Adipose tissue (tissue), 3 donors: ENCODE measurements around the gene ADAT1. TPM values are rescaled to one million over a fixed set of nuclear protein-coding genes. Genes with fewer than 3 reads are reported as not detected.

Experiments used
- H3K27ac ChIP-seq: one replicate; pipeline ENCODE4 v1.5.1; 2013; ENCODE audit warnings: low read depth, low read length
- WGBS, 3 donors: extraction: QIAGEN DNeasy Blood & Tissue Kit; methylation state at CpG; one replicate each; pipeline ENCODE4 v1.1.7; 2013; 5-methylcytosine and 5-hydroxymethylcytosine counted together
- polyA plus RNA-seq, 3 donors: library from polyadenylated mRNA; stranded (reverse); fragments of 200-250 nt; gene quantifications; one replicate each; pipeline ENCODE4 v1.2.3, GENCODE V29; 2013
- donor health status: healthy with polysubstance abuse.
- donor health status: Bipolar disorder and iron deficiency.
- donor health status: healthy.

The ADAT1 gene
- polyA plus RNA-seq, 3 donors = 7.5 to 19.9 (median 10.5) TPM

GRCh38 chr16:75588716-75589115 is 34.4 kb downstream of the ADAT1 start:
- no peak overlapping the region for H3K27ac ChIP-seq
- WGBS, 3 donors = 93 to 97% (median 96%) methylated on average over 4 of the region's 4 CpGs

- WGBS, 3 donors = 68 to 83% (median 76%) methylated on average over 3 of the region's 3 CpGs
- H3K27ac ChIP-seq = no peak overlapping the region
Measured at GRCh38 chr16:75584108-75584507, 39.0 kb downstream of the ADAT1 start.

- no peak overlapping the region for H3K27ac ChIP-seq
- 65 to 90% (median 68%) methylated on average over 7 of the region's 7 CpGs for WGBS, 3 donors
Measured at GRCh38 chr16:75579281-75579834, 43.7 kb downstream of the ADAT1 start.

DNA sequence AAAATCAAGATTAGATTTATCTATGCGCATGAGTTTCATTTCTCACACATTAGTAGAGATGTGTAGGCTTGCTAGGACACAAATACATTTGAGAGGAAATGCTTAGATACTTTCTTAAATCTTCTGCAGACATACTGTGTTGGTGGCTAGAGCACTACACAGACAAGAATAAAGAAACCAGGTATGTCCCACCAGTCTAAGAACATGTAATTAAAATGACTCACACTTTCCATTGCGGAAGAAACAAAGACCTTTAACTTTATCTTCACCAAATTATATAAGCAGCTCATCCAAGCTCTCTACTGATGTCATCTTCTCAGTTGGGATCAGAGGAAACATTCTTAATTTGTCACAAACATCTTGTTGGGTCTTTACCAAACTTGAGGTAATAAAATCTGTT is 44.4 kb downstream of the ADAT1 start:
- H3K27ac ChIP-seq = no peak overlapping the region
- 92 to 97% (median 97%) methylated on average over 2 of the region's 2 CpGs for WGBS, 3 donors

DNA sequence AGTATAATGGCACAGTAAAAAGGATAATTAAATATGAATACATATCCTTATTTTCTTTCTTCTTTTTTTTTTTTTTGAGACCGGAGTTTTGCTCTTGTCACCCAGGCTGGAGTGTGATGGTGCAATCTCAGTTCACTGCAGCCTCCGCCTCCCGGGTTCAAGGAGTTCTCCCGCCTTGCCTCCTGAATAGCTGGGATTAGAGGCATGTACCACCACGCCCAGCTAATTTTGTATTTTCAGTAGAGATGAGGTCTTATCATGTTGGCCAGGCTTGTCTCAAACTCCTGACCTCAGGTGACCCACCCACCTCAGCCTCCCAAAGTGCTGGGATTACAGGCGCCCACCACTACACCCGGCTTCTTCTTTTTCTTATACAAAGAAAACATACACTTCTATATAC is 44.9 kb downstream of the ADAT1 start:
- WGBS, 3 donors = 91 to 94% (median 93%) methylated on average over 7 of the region's 7 CpGs
- H3K27ac ChIP-seq = no peak overlapping the region

DNA sequence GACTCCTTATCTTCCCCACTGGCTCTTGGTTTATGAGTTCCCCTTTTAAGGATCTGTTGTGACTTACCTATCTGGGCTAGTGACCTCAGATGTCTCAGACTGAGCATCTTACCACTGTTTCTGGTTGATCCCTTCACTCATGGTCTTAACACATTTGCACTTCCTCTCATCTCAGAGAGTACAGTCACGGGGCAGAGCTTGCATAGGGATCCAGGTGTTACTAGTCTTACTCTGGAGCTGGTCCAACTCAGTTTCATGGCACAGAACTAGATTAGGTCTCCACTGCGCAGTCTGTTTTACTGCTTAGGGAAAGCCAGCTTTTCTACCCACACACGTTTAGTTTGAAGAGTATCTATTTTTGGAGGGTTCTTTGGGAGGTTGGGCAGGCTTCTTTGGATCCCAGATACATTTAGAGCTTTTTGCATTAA is 46.7 kb downstream of the ADAT1 start:
- H3K27ac ChIP-seq = no peak overlapping the region
- WGBS, 3 donors = 51 to 67% (median 61%) methylated on average over 3 of the region's 3 CpGs

DNA sequence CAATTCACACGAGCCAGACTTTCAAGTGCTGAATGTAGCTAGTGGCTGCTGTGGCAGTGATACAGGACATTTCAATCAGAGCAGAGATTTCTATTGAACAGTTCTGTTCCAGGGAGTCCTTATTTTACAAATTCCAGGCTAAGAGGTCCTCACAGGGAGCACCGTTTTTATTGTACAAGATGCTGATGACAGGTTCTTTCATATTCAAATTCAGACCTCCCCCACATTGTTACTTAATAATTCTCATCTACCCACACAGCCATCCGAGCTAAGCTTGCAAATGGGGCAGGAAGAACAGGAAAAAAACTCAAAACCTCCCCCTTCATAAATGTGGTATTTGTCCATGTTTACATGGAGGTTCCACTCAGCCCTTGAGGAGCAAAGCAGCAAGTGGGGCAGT is 47.1 kb downstream of the ADAT1 start:
- WGBS, 3 donors = 56 to 75% (median 62%) methylated on average over 3 of the region's 3 CpGs
- H3K27ac ChIP-seq = no peak overlapping the region

- WGBS, 3 donors = 78 to 93% (median 88%) methylated on average over 5 of the region's 5 CpGs
- no peak overlapping the region for H3K27ac ChIP-seq
Measured at GRCh38 chr16:75573955-75574354, 49.1 kb downstream of the ADAT1 start.

- H3K27ac ChIP-seq = no peak overlapping the region
- 65 to 70% (median 68%) methylated on average over 3 of the region's 3 CpGs for WGBS, 3 donors
Measured at GRCh38 chr16:75572864-75573542, 50.1 kb downstream of the ADAT1 start.

DNA sequence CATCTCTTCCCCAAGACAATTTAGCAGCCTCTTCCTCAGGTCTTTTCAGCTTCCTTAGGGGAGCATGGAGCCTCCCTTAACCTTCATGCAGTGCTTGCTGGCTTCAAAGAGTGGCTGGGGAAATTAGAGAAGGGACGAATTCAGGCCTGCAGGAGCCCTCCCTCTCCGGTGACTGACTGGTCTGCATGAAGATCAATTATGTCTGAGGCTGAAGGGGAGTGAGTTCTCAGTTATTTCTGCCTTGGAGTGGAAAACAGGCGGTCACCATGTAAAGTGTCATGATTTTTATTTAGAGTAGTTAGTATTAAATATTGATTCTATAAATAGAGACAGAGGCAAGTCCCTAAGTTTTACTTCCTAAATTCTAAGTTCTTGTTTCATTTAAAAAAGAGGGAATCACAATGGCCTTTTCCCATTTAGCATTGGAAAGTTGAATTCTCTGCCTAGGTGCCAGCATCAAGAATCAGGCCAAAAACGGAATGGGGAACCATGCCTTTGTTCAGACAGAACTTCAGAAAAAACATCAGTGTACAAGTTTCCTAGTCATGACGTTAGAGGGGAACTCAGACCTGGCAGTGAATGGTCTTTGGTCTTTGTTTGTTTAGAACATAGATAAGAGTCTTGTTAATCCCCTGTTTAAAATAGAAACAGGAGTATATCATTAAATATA is 52.5 kb downstream of the ADAT1 start:
- 64 to 65% (median 65%) methylated on average over 5 of the region's 5 CpGs for WGBS, 3 donors
- no peak overlapping the region for H3K27ac ChIP-seq

- H3K27ac ChIP-seq = no peak overlapping the region
- WGBS, 3 donors = 81 to 84% (median 83%) methylated on average over 4 of the region's 4 CpGs
Measured at GRCh38 chr16:75567911-75568310, 55.2 kb downstream of the ADAT1 start.

DNA sequence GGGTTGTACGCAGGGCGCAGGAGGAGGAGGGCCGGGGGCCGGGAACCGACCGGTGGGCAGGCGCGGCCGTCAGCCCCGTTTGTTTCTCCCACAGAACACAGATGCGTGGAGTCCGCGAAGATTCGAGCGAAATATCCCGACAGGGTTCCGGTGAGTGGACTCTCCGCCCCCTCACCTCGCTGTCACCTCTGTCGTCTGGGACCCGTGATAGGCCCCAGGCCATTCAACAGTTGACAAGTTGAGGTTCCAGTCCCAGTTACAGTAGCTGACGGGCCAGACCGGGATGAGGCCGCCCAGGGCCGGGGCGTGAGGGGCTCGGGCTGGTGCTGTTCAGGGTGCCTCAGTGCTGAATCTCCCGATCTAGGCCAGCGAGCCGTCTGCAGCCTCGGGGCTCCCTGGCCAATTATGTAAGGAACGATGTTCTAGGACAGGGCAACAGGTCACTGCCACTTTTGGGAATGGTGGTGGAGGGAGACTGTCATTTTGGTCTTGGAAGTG is 56.3 kb downstream of the ADAT1 start:
- WGBS, 3 donors = 1 to 2% (median 2%) methylated on average over 32 of the region's 32 CpGs
- H3K27ac ChIP-seq = no peak overlapping the region

GRCh38 chr16:75566040-75566757 is 56.9 kb downstream of the ADAT1 start, which contains the start of gene GABARAPL2:
Gene GABARAPL2, plus strand, starts transcription at chr16:75566379. Its CDS starts 108 bp downstream, at chr16:75566487.
- 0 to 1% (median 0%) methylated on average over 63 to 69 of the region's 69 CpGs for WGBS, 3 donors
- H3K27ac ChIP-seq = no peak within 1 kb of the TSS

- 12 to 25% (median 16%) methylated on average over 15 of the region's 15 CpGs for WGBS, 3 donors
- no peak overlapping the region for H3K27ac ChIP-seq
Measured at GRCh38 chr16:75565640-75566039, 57.4 kb downstream of the ADAT1 start.

- H3K27ac ChIP-seq = no peak overlapping the region
- 60 to 62% (median 61%) methylated on average over 10 of the region's 10 CpGs for WGBS, 3 donors
Measured at GRCh38 chr16:75559564-75560372, 63.3 kb downstream of the ADAT1 start.

- WGBS, 3 donors = 66 to 92% (median 87%) methylated on average over 2 of the region's 2 CpGs
- no peak overlapping the region for H3K27ac ChIP-seq
Measured at GRCh38 chr16:75558846-75559401, 64.2 kb downstream of the ADAT1 start.

DNA sequence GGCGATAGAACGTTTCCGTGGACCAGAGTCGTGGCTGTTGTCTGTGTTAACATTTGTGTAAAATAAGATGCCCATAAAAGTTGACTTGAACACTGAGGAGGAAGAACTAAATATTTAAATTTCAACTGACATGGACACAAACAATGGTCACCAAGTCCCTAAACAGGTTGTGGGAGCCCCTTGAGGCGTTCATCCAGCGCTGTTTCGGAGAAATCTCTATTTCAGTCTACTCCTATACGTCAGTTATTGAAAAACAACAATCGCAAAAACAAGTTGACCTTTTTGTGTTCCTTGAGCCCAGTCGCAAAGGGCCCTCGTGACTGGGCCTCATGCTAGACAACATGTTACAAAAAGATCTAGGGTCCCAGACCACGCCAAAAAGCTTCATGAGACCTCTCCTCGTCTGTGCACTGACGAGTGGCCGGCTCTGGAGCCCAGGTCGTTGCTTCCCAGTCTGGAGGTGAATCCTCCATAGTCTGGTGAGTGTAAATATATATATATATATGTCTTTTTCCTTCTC is 66.6 kb downstream of the ADAT1 start:
- H3K27ac ChIP-seq = no peak overlapping the region
- 48 to 53% (median 48%) methylated on average over 16 of the region's 16 CpGs for WGBS, 3 donors
